RKO (cell line): ENCODE results near the gene ANKRD33B.
"Not testable (repeated sequence)": the region's sequence is repeated elsewhere in the genome, so short reads cannot be mapped to it uniquely, and the experiment has no call there.

Source experiments
- DNase-seq: peaks from one replicate; pipeline ENCODE4 v3.0.0-alpha.2; 2016; ENCODE audit warnings: low spot score

The ANKRD33B gene

GRCh38 chr5:10621832-10622231 is 58.0 kb downstream of the ANKRD33B start:
- DNase-seq = no peak

DNA sequence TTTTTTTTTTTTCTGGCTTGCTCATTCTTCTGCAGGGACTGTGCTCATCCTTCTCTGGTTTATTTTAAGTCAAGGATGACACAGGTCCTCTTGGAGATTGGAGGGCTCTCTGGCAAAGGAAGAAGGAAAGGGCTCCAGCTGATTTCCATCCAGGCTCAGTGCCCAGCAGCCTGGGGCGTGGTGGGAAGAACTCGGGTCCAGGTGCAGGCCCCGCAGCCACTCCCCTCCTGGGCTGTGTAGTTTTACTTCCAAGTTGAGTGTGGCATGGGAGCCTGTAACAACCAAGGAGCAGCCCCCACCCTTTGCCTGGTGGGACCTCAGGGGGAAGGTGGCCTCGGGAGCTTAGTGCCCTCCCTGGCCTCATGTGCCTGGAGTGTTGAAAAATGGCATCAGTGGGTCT is 58.9 kb downstream of the ANKRD33B start:
- no peak for DNase-seq

DNA sequence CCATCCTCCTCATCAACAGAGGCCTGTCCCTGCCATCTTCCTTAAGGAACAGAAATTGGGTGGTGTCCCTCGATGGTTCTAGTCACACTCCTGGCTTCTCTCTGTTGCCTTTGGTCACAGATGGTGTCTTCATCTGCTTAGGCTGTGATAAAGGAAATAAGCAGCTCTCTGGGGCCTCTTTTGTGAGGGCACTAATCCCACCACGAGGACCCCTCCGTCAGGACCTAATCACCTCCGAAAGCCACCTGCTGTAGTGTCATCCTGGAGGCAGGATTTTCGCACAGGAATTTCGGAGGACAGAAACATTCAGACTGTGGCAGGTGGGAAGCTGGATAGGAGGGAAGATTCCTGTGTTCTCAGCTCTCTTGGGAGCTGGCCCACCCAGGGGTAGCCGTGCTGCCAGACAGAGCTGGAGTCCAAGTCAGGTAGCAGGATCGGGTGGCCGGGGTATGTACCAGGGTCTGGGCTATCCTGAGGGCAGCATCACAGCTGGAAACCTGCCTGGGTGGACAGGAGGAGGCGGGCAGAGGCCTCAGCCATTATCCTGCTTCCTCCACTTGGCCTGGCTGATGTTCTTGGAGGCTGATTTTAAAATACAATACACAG is 59.5 kb downstream of the ANKRD33B start:
- no peak for DNase-seq

DNA sequence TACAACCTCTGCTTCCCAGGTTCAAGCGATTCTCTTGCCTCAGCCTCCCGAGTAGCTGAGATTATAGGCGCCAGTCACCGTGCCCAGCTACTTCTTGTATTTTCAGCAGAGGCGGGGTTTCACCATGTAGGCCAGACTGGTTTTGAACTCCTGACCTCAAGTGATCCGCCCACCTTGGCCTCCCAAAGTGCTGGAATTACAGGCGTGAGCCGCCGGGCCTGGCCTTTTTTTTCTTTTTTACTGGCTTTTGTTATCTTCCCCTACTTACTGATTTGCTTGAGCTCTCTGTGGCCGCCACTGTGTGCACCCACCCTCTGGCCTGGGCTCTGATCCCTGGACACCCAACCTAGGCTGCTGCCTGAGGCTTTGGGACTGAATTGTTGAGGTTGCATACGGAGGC is 60.3 kb downstream of the ANKRD33B start:
- DNase-seq = no peak

DNA sequence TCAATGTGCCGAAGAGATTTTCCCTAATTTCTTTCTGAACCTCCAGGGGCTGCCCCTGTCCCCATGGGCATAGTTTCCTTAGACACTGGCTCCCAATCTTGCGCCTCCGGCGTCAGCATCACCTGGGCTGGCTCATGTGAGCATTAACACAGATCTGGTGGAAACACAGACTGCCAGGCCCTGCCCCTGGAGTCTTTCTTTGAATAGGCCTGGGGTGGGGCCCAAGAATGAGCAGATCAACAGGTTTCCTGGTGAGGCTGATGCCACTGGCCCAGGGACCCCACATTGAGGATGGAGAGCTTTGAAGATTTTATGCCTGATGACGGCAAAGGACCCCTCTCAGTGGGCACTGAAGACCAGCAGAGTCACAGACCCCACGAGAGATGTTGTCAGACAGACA is 60.8 kb downstream of the ANKRD33B start:
- no peak for DNase-seq

DNA sequence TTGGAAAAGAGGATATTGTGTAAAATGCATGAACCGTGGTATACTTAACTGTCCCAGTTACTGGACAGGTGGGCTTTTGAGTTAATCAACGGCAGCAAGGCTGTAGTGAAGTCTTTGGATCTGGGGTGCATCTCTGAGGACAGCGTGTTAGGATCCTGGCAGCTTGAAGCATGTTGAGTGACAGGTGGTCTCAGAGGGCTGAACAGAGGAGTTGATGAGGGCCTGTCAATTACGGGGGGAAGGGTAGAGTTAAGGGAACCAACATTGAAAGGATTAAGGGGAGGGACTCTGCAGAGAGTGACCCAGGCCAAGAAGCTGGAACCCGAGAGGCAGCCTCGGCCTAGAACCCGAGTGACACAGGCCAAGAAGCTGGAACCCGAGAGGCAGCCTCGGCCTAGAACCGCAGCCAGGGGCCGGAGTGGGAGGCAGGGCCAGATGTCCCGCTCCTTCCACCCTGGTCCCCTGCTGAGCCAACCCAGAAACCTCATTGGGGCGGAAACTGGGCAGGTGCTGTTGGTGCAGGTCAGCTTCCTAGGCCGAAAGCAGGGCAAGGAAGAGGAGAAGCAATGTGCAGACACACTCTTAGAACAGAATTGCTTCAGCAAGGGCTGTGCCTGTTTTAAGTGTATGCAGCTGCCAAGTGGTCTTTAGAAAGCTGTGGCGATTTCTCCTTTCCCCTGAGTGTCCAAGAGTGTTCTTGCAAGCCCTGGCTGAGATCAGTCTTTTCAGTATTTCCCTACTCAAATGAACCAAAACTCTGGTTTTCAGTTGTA is 62.0 kb downstream of the ANKRD33B start:
- no peak for DNase-seq

DNA sequence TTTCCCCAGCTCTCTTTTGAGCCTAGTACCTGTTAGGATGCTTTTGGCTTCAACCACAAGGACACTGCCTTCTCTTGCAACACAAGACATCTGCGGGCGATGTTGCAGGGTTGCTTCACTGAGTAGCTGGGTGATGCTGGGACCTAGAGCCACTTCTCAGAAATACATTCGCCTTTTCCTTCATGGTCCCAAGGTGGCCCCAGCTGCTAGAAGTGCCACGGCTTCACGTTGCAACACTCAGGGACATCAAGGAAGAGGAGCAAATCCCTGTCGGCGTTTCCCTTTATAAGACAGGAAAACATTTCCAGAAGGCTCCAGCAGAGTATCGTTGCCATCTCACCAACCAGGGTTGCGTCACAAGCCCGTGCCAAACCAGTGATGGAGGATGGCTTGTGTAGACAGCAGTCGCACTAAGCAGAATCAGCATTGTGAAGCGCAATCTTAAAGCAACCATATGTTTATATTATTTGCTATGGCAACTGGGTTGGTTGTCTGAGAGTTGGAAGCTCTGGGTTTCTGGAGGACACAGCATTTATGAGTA is 62.7 kb downstream of the ANKRD33B start:
- DNase-seq = no peak

DNA sequence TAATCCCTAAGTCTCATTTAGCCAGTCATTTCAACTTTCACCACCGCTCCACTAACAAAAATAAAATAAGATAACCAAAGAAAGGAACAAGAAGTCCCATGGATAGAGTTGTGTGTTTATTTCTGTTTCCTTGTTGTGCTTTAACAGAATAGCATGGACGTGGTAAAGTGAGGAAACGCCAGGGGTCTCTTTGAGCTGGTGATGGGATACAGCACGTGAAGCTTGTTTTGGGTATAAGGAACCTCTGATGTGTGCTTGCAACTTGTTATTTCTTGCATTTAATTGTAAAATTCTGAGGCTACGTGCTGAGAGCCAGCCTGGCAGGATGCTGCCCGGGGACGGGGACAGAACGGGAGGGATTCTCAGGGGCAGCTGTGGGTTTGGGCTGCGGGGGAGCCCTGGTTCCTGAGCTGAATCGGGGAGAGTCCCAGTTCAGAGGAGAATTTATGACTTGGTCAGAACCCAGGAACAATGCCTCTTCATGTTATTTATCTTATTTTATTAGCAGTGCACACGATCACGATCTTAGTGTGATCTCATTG is 63.4 kb downstream of the ANKRD33B start:
- DNase-seq = no peak

- no peak for DNase-seq
These were observed 64.7 kb downstream of the ANKRD33B start for GRCh38 chr5:10628601-10629000.

DNA sequence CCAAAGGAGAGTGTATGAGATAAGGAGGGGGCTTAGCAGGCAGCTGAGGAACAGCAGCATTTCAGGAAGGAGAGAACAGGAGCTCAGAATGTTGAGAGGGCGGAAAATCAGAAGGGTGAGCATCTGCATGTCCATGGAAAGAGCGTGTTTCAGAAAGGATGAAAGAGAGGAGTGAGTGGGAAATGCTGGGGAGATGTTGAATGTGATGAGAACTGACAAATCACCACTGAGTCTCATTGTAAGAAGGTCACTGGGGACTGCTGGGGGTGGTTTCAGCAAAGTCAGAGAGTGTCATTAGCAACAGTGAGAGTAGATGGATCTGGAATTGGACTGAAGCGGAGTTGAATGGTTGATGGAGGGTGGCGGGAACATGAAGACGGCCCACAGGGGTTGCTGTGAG is 65.8 kb downstream of the ANKRD33B start:
- DNase-seq = no peak

- DNase-seq = no peak
These were observed 66.3 kb downstream of the ANKRD33B start for GRCh38 chr5:10630126-10630525.

GRCh38 chr5:10630744-10631143 is 66.9 kb downstream of the ANKRD33B start:
- DNase-seq = not testable (repeated sequence)

DNA sequence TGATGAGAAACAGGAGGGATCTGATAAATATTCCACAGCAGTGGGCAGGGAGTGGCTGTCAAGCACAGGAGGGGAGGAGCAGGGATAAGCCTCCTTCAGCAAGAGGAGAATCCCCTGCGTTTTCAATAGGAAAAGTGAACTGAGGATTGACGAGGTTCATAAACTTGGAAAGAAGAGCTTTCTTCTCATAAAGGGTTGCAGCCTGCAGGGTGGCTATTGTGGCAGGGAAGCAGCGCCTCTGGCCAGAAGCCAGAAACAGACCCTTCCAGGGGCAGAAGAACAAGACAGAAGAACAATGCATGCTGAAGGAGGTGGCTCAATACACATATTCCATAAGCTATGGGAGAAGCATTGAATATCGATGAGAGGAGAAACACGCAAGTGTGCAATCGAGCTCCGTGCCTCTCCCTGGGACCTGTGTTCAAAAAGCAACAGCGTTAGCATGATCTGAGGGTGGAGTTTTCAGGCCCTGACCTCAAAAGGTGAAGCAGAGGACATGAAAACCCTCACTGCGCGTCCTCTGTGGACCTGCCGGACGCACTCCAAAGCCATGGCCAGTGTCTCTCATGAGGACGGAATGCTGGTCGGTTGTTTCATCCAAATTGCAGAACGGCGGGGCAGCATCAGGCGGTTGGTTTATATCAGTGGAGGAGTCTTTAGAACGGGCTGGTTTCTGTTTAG is 67.6 kb downstream of the ANKRD33B start:
- no peak for DNase-seq

- no peak for DNase-seq
These were observed 68.4 kb downstream of the ANKRD33B start for GRCh38 chr5:10632110-10632761.

- DNase-seq = no peak
These were observed 69.6 kb downstream of the ANKRD33B start for GRCh38 chr5:10633271-10634049.

GRCh38 chr5:10634050-10634449 is 70.2 kb downstream of the ANKRD33B start:
- DNase-seq = no peak

GRCh38 chr5:10634562-10634961 is 70.7 kb downstream of the ANKRD33B start:
- no peak for DNase-seq

DNA sequence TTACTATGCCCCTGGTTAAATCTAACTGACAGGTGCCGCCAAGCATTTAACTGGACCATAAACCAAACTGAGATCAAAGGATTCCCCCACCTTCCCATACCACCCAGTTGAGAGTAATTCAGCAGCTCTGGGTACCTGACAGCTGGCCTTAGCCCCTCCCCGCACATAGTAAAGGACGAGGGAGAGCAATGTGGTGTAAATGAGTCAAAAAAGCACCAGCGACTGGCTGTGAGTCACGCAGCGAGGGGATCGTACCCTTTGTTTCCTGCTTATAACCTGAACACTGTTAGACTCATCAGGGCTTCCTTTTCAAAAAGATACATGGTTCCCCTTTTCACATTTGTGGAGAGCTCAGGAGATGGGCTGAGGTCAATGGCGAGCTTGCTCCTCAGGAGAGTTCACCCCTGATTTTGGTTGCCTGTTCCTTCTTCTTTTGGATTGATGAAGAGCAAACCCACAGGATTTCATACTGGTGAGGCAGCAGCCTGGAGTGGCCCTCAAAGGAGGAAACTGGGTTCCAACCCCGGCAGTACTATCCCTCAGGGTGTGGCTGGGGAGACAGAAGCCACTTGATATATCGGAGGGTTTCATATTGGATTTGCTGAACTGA is 71.5 kb downstream of the ANKRD33B start:
- DNase-seq = peak; percentile 47

GRCh38 chr5:10635867-10636350 is 72.0 kb downstream of the ANKRD33B start:
- DNase-seq = no peak

DNA sequence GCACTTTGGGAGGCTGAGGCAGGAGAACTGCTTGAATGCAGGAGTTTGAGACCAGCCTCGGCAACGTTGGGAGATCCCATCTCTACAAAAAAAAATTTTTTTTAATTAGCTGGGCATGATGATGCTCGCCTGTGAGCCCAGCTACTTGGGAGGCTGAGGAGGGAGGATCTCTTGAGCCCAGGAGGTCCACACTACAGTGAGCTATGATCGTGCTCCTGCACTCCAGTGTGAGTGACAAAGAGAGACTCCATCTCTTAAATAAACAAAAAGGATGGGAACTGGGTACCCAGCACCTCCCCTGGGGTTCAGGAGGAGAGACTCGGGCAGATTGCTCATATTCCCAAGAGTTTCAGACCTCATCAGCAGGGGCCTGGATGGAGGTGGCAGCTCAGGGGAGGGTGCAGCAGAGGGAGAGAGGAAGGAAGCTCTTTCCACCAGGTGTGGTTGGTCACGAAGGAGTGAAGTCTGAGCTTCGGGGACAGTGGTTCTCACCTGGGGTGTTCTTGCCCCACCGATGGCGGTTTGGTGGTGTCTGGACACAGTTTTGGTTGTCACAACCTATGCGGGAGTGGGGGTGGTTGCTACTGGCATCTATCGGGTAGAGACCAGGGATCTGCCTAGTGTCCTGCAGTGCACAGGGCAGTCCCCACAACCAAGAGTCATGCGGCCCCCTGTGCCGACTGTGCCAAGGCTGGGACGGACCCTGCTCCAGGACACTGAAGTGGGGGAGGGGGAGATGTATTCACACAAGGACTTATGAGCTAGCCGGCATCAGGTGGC is 72.7 kb downstream of the ANKRD33B start:
- DNase-seq = no peak
